Upper lobe of left lung (tissue), 4 donors: ENCODE data around the gene CRNKL1.

ENCODE experiments used
- EP300 ChIP-seq, 4 donors: sonication (generic); formaldehyde crosslinking; IDR thresholded peaks; one replicate each; pipeline ENCODE4 v1.5.1; 2017; ENCODE audit warnings: antibody characterized with exemption in 4 of 4, control low read depth in 2 of 4
- POLR2A ChIP-seq, 4 donors: fragments of 450-650 bp; IDR thresholded peaks; one replicate each; pipeline ENCODE4 v1.5.1; 2016 to 2017; ENCODE audit warnings: antibody characterized with exemption in 4 of 4, mild to moderate bottlenecking in 2 of 4
- POLR2AphosphoS5 ChIP-seq, 2 donors: sonication (generic); formaldehyde crosslinking; IDR thresholded peaks; one replicate each; pipeline ENCODE4 v1.5.1; 2017; ENCODE audit warnings: antibody characterized with exemption in 2 of 2
- TF ChIP-seq, protein P1 (sequence below), 6 experiments: fragments of 450-650 bp in 4 of 6; fragments of 200-600 bp in 2 of 6; sonication (generic) in 2 of 6; IDR thresholded peaks; one replicate each; pipeline ENCODE4 v1.5.1; 2016 to 2019; ENCODE audit warnings: antibody characterized with exemption in 6 of 6

DNA sequence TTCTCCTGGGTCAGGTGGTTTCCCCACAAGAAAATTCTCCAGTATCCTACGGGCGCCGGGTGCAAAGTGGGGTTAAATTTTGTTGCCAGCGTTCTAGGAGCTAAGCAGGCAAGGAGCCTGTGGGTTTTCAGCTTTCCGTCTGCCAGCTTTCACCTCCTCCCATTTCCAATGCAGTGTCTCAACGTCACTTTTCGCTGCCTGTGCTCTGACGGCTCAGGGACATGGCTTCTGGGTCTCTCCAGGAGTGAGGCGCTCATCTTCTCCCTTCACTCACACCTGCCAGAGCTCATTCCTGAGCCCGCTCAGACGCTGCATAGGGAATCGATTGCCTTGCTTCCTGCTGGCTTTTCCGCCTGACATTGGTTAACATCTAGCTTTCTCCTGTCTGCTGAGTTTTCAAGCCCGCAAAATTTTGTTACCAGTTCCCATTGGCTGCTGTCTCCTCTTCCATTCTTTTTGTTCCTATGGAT lies 42.4 kb downstream of the CRNKL1 start:
- TF ChIP-seq, protein P1, sequence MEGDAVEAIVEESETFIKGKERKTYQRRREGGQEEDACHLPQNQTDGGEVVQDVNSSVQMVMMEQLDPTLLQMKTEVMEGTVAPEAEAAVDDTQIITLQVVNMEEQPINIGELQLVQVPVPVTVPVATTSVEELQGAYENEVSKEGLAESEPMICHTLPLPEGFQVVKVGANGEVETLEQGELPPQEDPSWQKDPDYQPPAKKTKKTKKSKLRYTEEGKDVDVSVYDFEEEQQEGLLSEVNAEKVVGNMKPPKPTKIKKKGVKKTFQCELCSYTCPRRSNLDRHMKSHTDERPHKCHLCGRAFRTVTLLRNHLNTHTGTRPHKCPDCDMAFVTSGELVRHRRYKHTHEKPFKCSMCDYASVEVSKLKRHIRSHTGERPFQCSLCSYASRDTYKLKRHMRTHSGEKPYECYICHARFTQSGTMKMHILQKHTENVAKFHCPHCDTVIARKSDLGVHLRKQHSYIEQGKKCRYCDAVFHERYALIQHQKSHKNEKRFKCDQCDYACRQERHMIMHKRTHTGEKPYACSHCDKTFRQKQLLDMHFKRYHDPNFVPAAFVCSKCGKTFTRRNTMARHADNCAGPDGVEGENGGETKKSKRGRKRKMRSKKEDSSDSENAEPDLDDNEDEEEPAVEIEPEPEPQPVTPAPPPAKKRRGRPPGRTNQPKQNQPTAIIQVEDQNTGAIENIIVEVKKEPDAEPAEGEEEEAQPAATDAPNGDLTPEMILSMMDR (IDR thresholded peaks at IDR 0.05), result no peak
- TF ChIP-seq POLR2A (IDR thresholded peaks at IDR 0.05) (no peak), POLR2AphosphoS5 (IDR thresholded peaks at IDR 0.05) (no peak), EP300 (IDR thresholded peaks at IDR 0.05) (no peak)
